Nasal cavity respiratory epithelium epithelial cell of viscerocranial mucosa (primary cell): Measurements from ENCODE around the gene OR6C4. TPM values are rescaled to one million over a fixed set of nuclear protein-coding genes. Genes with fewer than 3 reads are reported as not detected.

Experiments
- total RNA-seq: library from RNA; depleted of rRNA; stranded (reverse); fragments of >200 nt; gene quantifications from 2 replicates; pipeline ENCODE4 v1.2.3, GENCODE V29; 2014

Gene OR6C4
- total RNA-seq: not detected in 2 replicates

DNA sequence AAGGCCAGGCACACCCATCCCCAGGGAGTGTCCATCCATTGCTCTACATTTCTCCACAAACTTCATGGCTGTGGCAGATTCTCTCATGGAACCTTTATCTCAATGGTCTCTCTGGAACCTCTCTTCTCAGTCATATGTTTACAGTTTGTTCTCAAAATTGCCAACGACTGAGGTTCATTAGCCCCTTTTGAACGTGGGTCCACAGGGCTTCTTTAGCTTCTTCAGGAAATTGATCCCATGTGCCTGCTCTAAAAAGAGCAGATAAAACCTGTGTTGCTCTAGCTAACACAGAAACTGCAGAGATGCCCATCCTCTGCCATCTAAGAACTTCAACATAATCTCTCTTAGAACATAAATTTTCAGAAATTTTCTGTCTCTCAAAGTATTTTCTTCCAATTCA lies at the start of gene OR6C4:
Gene OR6C4 (plus strand): TSS at position 301 of the 400 bp plus-strand sequence. CDS start 1,625 bp downstream, outside the sequence.

GRCh38 chr12:55572168-55572567 lies 22.8 kb downstream of the OR6C4 start, which contains the start of gene OR2AP1:
OR2AP1 (plus strand) TSS chr12:55572468; CDS start chr12:55574415, 1,947 bp downstream.

Other genes starting within 250 kb of the OR6C4 start
- not detected in 2 replicates for gene OR6C1, start 235.3 kb upstream of the OR6C4 start, total RNA-seq
- not detected in 2 replicates for gene OR6C3, start 218.9 kb upstream of the OR6C4 start, total RNA-seq
- gene OR6C75, start 186.6 kb upstream of the OR6C4 start, total RNA-seq: not detected in 2 replicates
- not detected in 2 replicates for gene OR6C65, start 149.1 kb upstream of the OR6C4 start, total RNA-seq
- gene OR6C76, start 123.3 kb upstream of the OR6C4 start, total RNA-seq: not detected in 2 replicates
- gene OR6C2, start 105.5 kb upstream of the OR6C4 start, total RNA-seq: not detected in 2 replicates
- gene OR6C70, start 79.5 kb upstream of the OR6C4 start, total RNA-seq: not detected in 2 replicates
- gene OR6C68, start 57.2 kb upstream of the OR6C4 start, total RNA-seq: not detected in 2 replicates
- gene OR2AP1, start 22.9 kb downstream of the OR6C4 start, total RNA-seq: not detected in 2 replicates
- gene OR10P1, start 87.3 kb downstream of the OR6C4 start, total RNA-seq: not detected in 2 replicates
- gene ITGA7, start 158.3 kb downstream of the OR6C4 start, total RNA-seq: 0.34 and 1.2 TPM in 2 replicates
- 36.6 and 40.0 TPM in 2 replicates for gene BLOC1S1, start 166.4 kb downstream of the OR6C4 start, total RNA-seq
- 0.85 and 1.0 TPM in 2 replicates for gene RDH5, start 170.8 kb downstream of the OR6C4 start, total RNA-seq
- gene CD63, start 179.4 kb downstream of the OR6C4 start, total RNA-seq: 605 and 1,092 TPM in 2 replicates
- 0.34 and 1.3 TPM in 2 replicates for gene GDF11, start 193.5 kb downstream of the OR6C4 start, total RNA-seq